ENCODE data around the gene RFX2.

DNA sequence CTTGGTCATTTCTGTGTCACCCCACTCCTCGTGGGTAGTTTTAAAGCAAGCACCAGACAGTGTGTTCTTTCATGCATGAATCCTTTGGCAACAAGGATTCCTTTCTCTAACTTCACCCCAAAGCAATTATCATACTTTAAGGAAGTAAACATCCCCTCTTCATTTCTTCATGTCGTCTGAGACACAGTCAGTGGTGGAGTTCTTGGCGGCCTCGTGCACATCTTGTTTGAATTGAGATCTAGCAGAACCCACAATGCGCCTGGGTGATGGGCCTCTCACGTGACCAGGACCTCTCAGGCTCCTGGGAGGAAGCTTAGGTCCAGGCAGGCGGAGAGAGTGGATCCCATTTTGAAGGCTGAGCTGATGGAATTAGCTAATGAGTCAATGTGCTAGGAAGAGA, 27.8 kb upstream of the RFX2 start:
- TF ChIP-seq, protein P1, sequence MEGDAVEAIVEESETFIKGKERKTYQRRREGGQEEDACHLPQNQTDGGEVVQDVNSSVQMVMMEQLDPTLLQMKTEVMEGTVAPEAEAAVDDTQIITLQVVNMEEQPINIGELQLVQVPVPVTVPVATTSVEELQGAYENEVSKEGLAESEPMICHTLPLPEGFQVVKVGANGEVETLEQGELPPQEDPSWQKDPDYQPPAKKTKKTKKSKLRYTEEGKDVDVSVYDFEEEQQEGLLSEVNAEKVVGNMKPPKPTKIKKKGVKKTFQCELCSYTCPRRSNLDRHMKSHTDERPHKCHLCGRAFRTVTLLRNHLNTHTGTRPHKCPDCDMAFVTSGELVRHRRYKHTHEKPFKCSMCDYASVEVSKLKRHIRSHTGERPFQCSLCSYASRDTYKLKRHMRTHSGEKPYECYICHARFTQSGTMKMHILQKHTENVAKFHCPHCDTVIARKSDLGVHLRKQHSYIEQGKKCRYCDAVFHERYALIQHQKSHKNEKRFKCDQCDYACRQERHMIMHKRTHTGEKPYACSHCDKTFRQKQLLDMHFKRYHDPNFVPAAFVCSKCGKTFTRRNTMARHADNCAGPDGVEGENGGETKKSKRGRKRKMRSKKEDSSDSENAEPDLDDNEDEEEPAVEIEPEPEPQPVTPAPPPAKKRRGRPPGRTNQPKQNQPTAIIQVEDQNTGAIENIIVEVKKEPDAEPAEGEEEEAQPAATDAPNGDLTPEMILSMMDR (IDR thresholded peaks at IDR 0.05): no peak
- no peak for TF ChIP-seq POLR2A (IDR thresholded peaks at IDR 0.05)

All from right lobe of liver (tissue), 4 donors.